Subcutaneous abdominal adipose tissue (tissue), 5 donors: ENCODE results near the gene ZBTB16.
A peak's percentile ranks its signal among the peaks of the same experiment; 100 is the strongest.

Source experiments
- H3K27ac ChIP-seq: one replicate; pipeline ENCODE4 v1.7.0; 2013; ENCODE audit warnings: low read depth, mild to moderate bottlenecking, inconsistent platforms, low read length, moderate library complexity
- H3K27me3 ChIP-seq, 5 donors: one replicate each; pipeline ENCODE4 v1.7.0; 2013; ENCODE audit warnings: low read length in 5 of 5, inconsistent platforms in 1 of 5; ENCODE audit not compliant: control insufficient read depth in 5 of 5, insufficient read depth in 4 of 5
- H3K36me3 ChIP-seq, 5 donors: one replicate each; pipeline ENCODE4 v1.7.0; 2013; ENCODE audit warnings: low read length in 5 of 5; ENCODE audit not compliant: control insufficient read depth in 5 of 5, insufficient read depth in 5 of 5
- H3K4me1 ChIP-seq, 5 donors: one replicate each; pipeline ENCODE4 v1.7.0; 2013; ENCODE audit warnings: low read length in 5 of 5, mild to moderate bottlenecking in 3 of 5, moderate library complexity in 1 of 5; ENCODE audit not compliant: control insufficient read depth in 5 of 5, insufficient read depth in 5 of 5
- H3K4me3 ChIP-seq, 5 donors: one replicate each; pipeline ENCODE4 v1.7.0; 2013; ENCODE audit warnings: low read length in 5 of 5, low read depth in 1 of 5
- H3K9ac ChIP-seq, 5 donors: one replicate each; pipeline ENCODE4 v1.7.0; 2013; ENCODE audit warnings: low read length in 5 of 5, mild to moderate bottlenecking in 4 of 5, moderate library complexity in 3 of 5
- H3K9me3 ChIP-seq, 5 donors: one replicate each; pipeline ENCODE4 v1.7.0; 2013; ENCODE audit warnings: low read length in 5 of 5; ENCODE audit not compliant: control insufficient read depth in 5 of 5
- donor health status: healthy.
- donor health status: healthy.
- donor health status: healthy.
- donor health status: healthy.
- donor health status: healthy.

The ZBTB16 gene

GRCh38 chr11:114088836-114089235 lies 29.3 kb downstream of the ZBTB16 start:
- Histone ChIP-seq H3K9me3 (no peaks in the 10 kb centered on the region), H3K27me3 (no peaks in the 10 kb centered on the region), H3K9ac (no peak overlapping the region), H3K4me1 (peaks cover 13 to 94% (median 79%) of the 10 kb centered on the region in 5 donors), H3K27ac (no peak overlapping the region), H3K4me3 (no peak overlapping the region), H3K36me3 (peaks cover 0 to 24% (median 13%) of the 10 kb centered on the region in 5 donors)

GRCh38 chr11:114089748-114090147 lies 30.2 kb downstream of the ZBTB16 start:
- Histone ChIP-seq H3K27ac (no peak overlapping the region), H3K27me3 (no peaks in the 10 kb centered on the region), H3K9me3 (no peaks in the 10 kb centered on the region), H3K9ac (no peak overlapping the region), H3K4me3 (no peak overlapping the region), H3K4me1 (peaks cover 13 to 85% (median 76%) of the 10 kb centered on the region in 5 donors), H3K36me3 (peaks cover 0 to 25% (median 12%) of the 10 kb centered on the region in 5 donors)

- no peaks in the 10 kb centered on the region for H3K9me3 ChIP-seq
- peak overlapping the region in 1 of 5 donors; percentile 42 for H3K9ac ChIP-seq
- peaks cover 13 to 79% (median 76%) of the 10 kb centered on the region in 5 donors for H3K4me1 ChIP-seq
- H3K36me3 ChIP-seq, result peaks cover 0 to 25% (median 12%) of the 10 kb centered on the region in 5 donors
- no peaks in the 10 kb centered on the region for H3K27me3 ChIP-seq
- no peak overlapping the region for H3K27ac ChIP-seq
- no peak overlapping the region for H3K4me3 ChIP-seq
Measured at GRCh38 chr11:114090225-114090910, 30.9 kb downstream of the ZBTB16 start.

GRCh38 chr11:114090976-114091375 lies 31.5 kb downstream of the ZBTB16 start:
- Histone ChIP-seq H3K9me3 (no peaks in the 10 kb centered on the region), H3K4me3 (no peak overlapping the region), H3K27me3 (no peaks in the 10 kb centered on the region), H3K4me1 (peaks cover 8 to 78% (median 75%) of the 10 kb centered on the region in 5 donors), H3K27ac (no peak overlapping the region), H3K36me3 (peaks cover 0 to 24% (median 12%) of the 10 kb centered on the region in 5 donors), H3K9ac (no peak overlapping the region)

- Histone ChIP-seq H3K36me3 (peaks cover 0 to 20% (median 11%) of the 10 kb centered on the region in 5 donors), H3K27me3 (no peaks in the 10 kb centered on the region), H3K4me1 (peaks cover 8 to 77% (median 76%) of the 10 kb centered on the region in 5 donors), H3K9me3 (no peaks in the 10 kb centered on the region), H3K4me3 (peak overlapping the region in 2 of 5 donors; percentile 8 to 28), H3K9ac (peak overlapping the region in 3 of 5 donors; percentile 4 to 34 (median 11)), H3K27ac (peak overlapping the region; percentile 58)
Measured at GRCh38 chr11:114091516-114092397, 32.2 kb downstream of the ZBTB16 start.

GRCh38 chr11:114092478-114092877 lies 33.0 kb downstream of the ZBTB16 start:
- Histone ChIP-seq H3K4me1 (peaks cover 8 to 75% (median 73%) of the 10 kb centered on the region in 5 donors), H3K4me3 (no peak overlapping the region), H3K27me3 (no peaks in the 10 kb centered on the region), H3K9ac (no peak overlapping the region), H3K27ac (peak overlapping the region; percentile 58), H3K9me3 (no peaks in the 10 kb centered on the region), H3K36me3 (peaks cover 0 to 15% (median 9%) of the 10 kb centered on the region in 5 donors)

- Histone ChIP-seq H3K27ac (peak overlapping the region; percentile 58), H3K36me3 (peaks cover 0 to 12% (median 5%) of the 10 kb centered on the region in 5 donors), H3K4me1 (peaks cover 8 to 77% (median 68%) of the 10 kb centered on the region in 5 donors), H3K9ac (peak overlapping the region in 1 of 5 donors; percentile 1), H3K9me3 (no peaks in the 10 kb centered on the region), H3K27me3 (no peaks in the 10 kb centered on the region), H3K4me3 (no peak overlapping the region)
Measured at GRCh38 chr11:114092953-114093352, 33.4 kb downstream of the ZBTB16 start.

GRCh38 chr11:114094516-114094915 lies 35.0 kb downstream of the ZBTB16 start:
- H3K9me3 ChIP-seq, result no peaks in the 10 kb centered on the region
- H3K27ac ChIP-seq, result no peak overlapping the region
- no peak overlapping the region for H3K4me3 ChIP-seq
- H3K4me1 ChIP-seq, result peaks cover 10 to 75% (median 66%) of the 10 kb centered on the region in 5 donors
- no peak overlapping the region for H3K9ac ChIP-seq
- H3K36me3 ChIP-seq, result peaks cover 0 to 7% (median 6%) of the 10 kb centered on the region in 5 donors
- H3K27me3 ChIP-seq, result no peaks in the 10 kb centered on the region

- Histone ChIP-seq H3K9ac (no peak overlapping the region), H3K4me3 (no peak overlapping the region), H3K27me3 (no peaks in the 10 kb centered on the region), H3K4me1 (peaks cover 10 to 73% (median 64%) of the 10 kb centered on the region in 5 donors), H3K9me3 (no peaks in the 10 kb centered on the region), H3K27ac (peak overlapping the region; percentile 41), H3K36me3 (peaks cover 0 to 9% (median 3%) of the 10 kb centered on the region in 5 donors)
Measured at GRCh38 chr11:114095899-114096298, 36.4 kb downstream of the ZBTB16 start.

- Histone ChIP-seq H3K27me3 (no peaks in the 10 kb centered on the region), H3K27ac (no peak overlapping the region), H3K4me3 (no peak overlapping the region), H3K9ac (no peak overlapping the region), H3K9me3 (no peaks in the 10 kb centered on the region), H3K36me3 (peaks cover 0 to 9% (median 3%) of the 10 kb centered on the region in 5 donors), H3K4me1 (peaks cover 10 to 71% (median 63%) of the 10 kb centered on the region in 5 donors)
Measured at GRCh38 chr11:114097832-114098231, 38.3 kb downstream of the ZBTB16 start.
